ENCODE results near the gene COPZ2.
"Not testable (repeated sequence)": the region's sequence is repeated elsewhere in the genome, so short reads cannot be mapped to it uniquely, and the experiment has no call there.

Gene COPZ2, protein sequence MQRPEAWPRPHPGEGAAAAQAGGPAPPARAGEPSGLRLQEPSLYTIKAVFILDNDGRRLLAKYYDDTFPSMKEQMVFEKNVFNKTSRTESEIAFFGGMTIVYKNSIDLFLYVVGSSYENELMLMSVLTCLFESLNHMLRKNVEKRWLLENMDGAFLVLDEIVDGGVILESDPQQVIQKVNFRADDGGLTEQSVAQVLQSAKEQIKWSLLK

DNA sequence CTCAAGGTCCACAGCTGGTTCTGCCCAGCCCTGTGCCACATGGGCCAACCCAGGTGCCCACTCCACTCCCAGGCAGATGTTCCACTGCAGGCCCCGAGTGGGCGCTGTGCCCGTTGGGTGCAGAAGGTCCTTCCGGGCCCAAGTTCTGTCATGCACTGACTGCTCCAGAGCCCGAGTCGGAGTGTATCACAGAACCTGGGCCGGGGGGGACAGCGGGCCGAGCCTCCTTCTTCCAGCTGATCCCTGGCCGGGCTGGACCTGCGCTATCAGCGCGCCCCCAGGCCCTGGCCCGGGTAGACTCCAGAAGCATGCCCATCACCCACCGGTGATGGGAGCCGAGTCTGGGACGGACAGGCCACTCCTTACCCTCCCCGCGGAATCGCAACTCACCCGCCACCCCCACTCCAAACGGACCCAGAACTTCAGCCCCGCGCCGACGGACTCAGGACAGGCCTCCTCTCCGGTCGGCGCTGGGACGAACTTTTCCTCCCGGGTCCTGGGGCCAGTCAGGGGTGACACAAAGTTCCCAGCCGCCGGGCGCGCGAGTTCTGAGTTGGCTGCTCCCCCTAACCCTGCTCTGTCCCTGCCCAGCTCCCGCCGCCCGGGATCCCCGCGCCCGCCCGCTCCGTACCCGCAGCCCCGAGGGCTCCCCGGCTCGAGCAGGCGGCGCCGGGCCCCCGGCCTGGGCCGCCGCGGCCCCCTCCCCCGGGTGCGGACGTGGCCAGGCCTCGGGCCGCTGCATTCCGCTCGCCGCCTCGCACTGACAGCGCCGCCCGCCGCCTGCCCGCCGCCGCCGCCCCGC is at the start of gene COPZ2:
Gene COPZ2 (minus strand): TSS at position 762 of the 802 bp plus-strand sequence. CDS start 20 bp downstream, at position 742.
- H3K4me3 ChIP-seq (ENCODE audit: low read depth, low read length): peak within 1 kb of the TSS; percentile 71

DNA sequence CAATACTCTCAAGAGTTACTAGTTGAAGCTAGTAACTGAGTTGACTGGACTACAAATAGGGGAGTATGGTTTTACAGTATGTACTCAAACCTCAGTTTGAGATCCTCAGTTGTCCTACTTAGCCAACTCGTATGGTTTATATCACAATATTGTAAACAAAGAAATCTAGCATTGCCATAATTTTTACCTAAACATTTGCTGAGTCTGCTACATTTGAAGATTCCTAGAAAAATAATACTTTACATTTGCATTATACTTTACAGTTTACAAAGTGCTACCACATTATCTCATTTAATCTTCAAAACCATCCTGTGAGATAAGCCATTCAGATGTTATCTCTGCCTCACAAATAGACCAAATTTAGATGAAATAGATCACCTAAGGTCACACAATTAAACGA is 47.3 kb upstream of the COPZ2 start:
- TF ChIP-seq, protein P1, sequence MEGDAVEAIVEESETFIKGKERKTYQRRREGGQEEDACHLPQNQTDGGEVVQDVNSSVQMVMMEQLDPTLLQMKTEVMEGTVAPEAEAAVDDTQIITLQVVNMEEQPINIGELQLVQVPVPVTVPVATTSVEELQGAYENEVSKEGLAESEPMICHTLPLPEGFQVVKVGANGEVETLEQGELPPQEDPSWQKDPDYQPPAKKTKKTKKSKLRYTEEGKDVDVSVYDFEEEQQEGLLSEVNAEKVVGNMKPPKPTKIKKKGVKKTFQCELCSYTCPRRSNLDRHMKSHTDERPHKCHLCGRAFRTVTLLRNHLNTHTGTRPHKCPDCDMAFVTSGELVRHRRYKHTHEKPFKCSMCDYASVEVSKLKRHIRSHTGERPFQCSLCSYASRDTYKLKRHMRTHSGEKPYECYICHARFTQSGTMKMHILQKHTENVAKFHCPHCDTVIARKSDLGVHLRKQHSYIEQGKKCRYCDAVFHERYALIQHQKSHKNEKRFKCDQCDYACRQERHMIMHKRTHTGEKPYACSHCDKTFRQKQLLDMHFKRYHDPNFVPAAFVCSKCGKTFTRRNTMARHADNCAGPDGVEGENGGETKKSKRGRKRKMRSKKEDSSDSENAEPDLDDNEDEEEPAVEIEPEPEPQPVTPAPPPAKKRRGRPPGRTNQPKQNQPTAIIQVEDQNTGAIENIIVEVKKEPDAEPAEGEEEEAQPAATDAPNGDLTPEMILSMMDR (IDR thresholded peaks at IDR 0.05; ENCODE audit: low read depth, low read length): no peak
- H3K4me3 ChIP-seq (ENCODE audit: low read depth, low read length): no peak overlapping the region

More for the DNA sequence above, at the start of gene COPZ2:
- TF ChIP-seq, protein P1 (IDR thresholded peaks at IDR 0.05; ENCODE audit: low read depth, low read length): peak; percentile 75

DNA sequence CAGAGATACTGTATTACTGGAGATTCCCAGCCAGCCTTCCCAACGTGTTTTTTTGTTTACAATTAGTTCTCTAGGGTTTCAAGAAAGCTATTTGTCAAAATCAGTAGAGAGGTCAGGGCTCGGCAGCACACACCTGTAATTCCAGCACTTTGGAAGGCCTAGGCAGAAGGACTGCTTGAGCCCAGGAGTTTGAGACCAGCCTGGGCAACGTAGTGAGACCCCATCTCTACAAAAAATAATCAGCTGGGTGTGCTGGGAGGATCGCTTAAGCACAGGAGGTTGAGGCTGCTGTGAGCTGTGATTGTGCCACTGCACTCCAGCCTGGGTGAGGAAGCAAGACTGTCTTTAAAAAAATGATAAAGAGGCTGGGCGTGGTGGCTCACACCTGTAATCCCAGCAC is 44.3 kb upstream of the COPZ2 start:
- no peak overlapping the region for H3K4me3 ChIP-seq (ENCODE audit: low read depth, low read length)
- TF ChIP-seq, protein P1 (IDR thresholded peaks at IDR 0.05; ENCODE audit: low read depth, low read length): no peak

DNA sequence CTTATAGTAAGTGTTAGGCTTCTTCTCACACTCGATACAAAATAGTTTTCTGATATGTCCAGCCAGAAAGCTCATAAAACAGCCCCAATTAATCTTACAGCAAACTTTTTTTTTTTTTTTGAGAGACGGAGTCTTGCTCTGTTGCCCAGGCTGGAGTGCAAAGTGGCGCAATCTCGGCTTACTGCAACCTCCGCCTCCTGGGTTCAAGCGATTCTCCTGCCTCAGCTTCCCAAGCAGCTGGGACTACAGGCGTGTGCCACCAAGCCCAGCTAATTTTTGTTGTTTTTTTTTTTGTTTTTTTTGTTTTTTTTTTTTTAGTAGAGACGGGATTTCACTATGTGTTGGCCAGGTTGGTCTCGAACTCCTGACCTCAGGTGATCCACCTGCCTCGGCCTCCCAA is 39.6 kb upstream of the COPZ2 start:
- not testable (repeated sequence) for H3K4me3 ChIP-seq (ENCODE audit: low read depth, low read length)

DNA sequence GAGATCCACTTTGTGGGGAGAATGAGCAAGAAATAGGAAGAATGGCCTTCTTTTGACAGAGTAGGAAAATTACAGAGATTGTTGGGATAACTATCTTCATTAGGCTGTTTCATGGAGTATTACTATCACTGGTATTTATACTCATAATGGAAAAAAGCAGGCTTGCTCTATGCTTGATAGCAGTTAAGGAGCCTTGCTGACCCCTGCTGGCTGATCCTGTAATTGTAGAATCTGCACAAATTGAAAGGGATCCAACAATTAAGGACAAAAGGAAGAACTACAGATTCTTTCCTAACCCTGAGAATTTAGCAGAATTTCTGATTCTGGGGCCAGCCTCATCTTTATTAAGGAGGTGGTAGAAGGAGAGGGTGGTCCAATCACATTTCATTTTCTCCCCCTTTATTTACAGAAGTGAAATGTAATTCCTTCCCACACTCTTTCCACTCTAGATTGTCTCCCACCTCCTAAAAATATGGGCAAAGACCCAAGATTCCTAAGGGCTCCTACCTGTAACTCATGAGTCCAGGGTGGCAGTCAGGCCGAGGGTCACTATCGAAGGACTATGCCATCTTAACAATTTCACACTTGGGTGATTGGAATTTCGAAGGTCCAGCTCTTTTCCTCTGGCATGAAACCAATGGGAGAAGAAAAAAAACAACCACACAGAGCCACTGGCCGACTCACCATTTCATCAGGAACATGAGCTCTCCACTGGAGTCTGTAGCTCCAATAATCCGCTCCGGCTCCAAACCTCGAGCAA is 36.9 kb upstream of the COPZ2 start:
- TF ChIP-seq, protein P1 (IDR thresholded peaks at IDR 0.05; ENCODE audit: low read depth, low read length): peak; percentile 68
- H3K4me3 ChIP-seq (ENCODE audit: low read depth, low read length): no peak overlapping the region

DNA sequence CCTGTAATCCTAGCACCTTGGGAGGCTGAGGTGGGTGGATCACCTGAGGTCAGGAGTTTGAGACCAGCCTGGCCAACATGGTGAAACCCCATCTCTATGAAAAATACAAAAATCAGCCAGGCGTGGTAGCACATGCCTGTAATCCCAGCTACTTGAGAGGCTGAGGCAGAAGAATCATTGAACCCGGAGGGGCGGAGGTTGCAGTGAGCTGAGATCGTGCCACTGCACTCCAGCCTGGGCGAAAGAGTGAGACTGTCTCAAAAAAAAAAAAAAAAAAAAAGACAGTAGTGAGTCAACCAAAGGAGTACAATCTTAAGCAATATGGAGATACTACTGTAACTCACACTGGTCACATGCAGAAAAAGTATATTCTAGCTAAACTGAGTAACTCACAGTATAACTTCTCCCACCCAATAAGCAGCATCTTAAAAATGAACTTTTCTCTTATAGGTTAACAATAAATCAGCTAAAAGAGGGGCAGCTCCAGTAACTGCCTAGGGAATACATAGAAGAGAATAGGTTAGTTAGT is 36.0 kb upstream of the COPZ2 start:
- H3K4me3 ChIP-seq (ENCODE audit: low read depth, low read length): not testable (repeated sequence)

DNA sequence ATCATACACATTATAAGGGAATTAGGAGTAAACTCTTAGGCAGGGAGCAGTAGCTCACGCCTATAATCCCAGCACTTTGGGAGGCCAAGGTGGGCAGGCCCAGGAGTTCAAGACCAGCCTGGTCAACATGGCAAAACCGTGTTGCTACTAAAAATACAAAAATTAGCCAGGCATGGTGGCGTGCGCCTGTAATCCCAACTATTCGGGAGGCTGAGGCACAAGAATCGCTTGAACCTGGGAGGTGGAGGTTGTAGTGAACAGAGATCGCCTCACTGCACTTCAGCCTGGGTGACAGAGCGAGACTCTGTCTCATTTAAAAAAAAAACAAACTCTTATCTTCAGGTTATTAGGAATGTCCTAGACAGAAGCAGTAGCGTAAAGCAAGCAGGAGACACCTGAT is 35.2 kb upstream of the COPZ2 start:
- not testable (repeated sequence) for H3K4me3 ChIP-seq (ENCODE audit: low read depth, low read length)

DNA sequence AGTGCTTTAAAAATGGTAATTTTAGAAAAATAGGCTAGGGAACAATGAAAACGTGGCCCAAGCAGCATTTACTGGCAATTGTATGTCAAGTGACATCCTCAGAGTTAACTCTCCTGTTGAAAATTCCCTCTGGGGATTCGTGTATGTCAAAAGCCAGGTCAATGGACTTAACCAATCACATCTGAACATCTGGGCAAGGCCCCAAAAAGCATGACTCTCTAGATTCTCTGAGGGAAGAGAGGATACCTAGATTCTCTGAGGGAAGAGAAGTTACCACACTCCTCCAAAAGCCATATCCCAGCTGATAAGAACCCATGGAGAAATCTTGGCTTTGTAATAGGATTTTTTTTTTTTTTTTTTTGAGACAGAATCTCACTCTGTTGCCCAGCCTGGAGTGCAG is 34.1 kb upstream of the COPZ2 start:
- no peak overlapping the region for H3K4me3 ChIP-seq (ENCODE audit: low read depth, low read length)
- TF ChIP-seq, protein P1 (IDR thresholded peaks at IDR 0.05; ENCODE audit: low read depth, low read length): no peak

All from WI38 (cell line).